GM12892 (cell line): ENCODE measurements around the gene CAMKV. TPM values are rescaled to one million over a fixed set of nuclear protein-coding genes. Genes with fewer than 3 reads are reported as not detected.
"Not testable (repeated sequence)": the region's sequence is repeated elsewhere in the genome, so short reads cannot be mapped to it uniquely, and the experiment has no call there.

Source experiments
- DNase-seq: peaks from one replicate; pipeline ENCODE4 v3.0.0; 2011; ENCODE audit not compliant: insufficient read length
- FAIRE-seq: peaks from 2 replicates; lab custom pipeline; 2011; peaks lifted over from hg19 to GRCh38; lab: Jason Lieb, UNC
- POLR2A ChIP-seq: IDR thresholded peaks from 2 replicates; pipeline ENCODE4 v1.6.1; 2011; ENCODE audit warnings: low read depth, low read length, control low read depth
- POLR2AphosphoS5 ChIP-seq: IDR thresholded peaks from 2 replicates; pipeline ENCODE4 v1.6.1; 2011; ENCODE audit warnings: low read depth, low read length, control low read depth
- TAF1 ChIP-seq: IDR thresholded peaks from 2 replicates; pipeline ENCODE4 v1.6.1; 2011; ENCODE audit warnings: low read depth, mild to moderate bottlenecking, control low read depth, low read length, borderline replicate concordance
- polyA plus RNA-seq: library from polyadenylated mRNA; unstranded; fragments of >200 nt; gene quantifications from one replicate; pipeline ENCODE4 v1.2.1, GENCODE V29; 2012; ENCODE audit warnings: missing spikeins, inconsistent platforms; ENCODE audit not compliant: missing spikeins

The CAMKV gene
- polyA plus RNA-seq = not detected

GRCh38 chr3:49869525-49870126 lies at the start of gene CAMKV:
CAMKV (minus strand) TSS chr3:49869906; CDS start chr3:49862388, 7,518 bp downstream.
- TF ChIP-seq POLR2A (no peak), TAF1 (no peak), POLR2AphosphoS5 (no peak)
- DNase-seq (peak; percentile 48), FAIRE-seq (no peak)

- DNase-seq, FAIRE-seq: not testable (repeated sequence)
Observed at GRCh38 chr3:49917806-49918590, 48.3 kb upstream of the CAMKV start.

- TF ChIP-seq TAF1 (no peak), POLR2AphosphoS5 (no peak), POLR2A (no peak)
- no peak for DNase-seq
- FAIRE-seq = no peak
Observed at GRCh38 chr3:49916686-49917085, 47.0 kb upstream of the CAMKV start.

- FAIRE-seq (no peak), DNase-seq (no peak)
- TF ChIP-seq POLR2AphosphoS5 (no peak), POLR2A (no peak), TAF1 (no peak)
Observed at GRCh38 chr3:49914906-49915305, 45.2 kb upstream of the CAMKV start.

GRCh38 chr3:49912881-49913281 lies 43.2 kb upstream of the CAMKV start:
- DNase-seq (no peak), FAIRE-seq (no peak)
- no peak for TF ChIP-seq POLR2A

- DNase-seq (no peak), FAIRE-seq (no peak)
- TF ChIP-seq POLR2AphosphoS5 (no peak), TAF1 (no peak), POLR2A (no peak)
Observed at GRCh38 chr3:49911611-49912010, 41.9 kb upstream of the CAMKV start.

GRCh38 chr3:49911124-49911420 lies 41.4 kb upstream of the CAMKV start:
- TF ChIP-seq POLR2A = no peak
- TF ChIP-seq TAF1 = no peak
- no peak for TF ChIP-seq POLR2AphosphoS5
- no peak for DNase-seq
- FAIRE-seq = no peak

GRCh38 chr3:49910409-49911123 lies 40.9 kb upstream of the CAMKV start:
- no peak for DNase-seq
- no peak for FAIRE-seq
- TF ChIP-seq POLR2AphosphoS5 = no peak
- no peak for TF ChIP-seq TAF1
- no peak for TF ChIP-seq POLR2A

GRCh38 chr3:49908373-49909199 lies 38.9 kb upstream of the CAMKV start:
- no peak for DNase-seq
- no peak for TF ChIP-seq POLR2AphosphoS5
- TF ChIP-seq TAF1 = no peak
- FAIRE-seq = no peak

GRCh38 chr3:49906073-49906743 lies 36.5 kb upstream of the CAMKV start:
- FAIRE-seq = peak; percentile 98
- peak; percentile 78 for DNase-seq
- no peak for TF ChIP-seq POLR2A
- no peak for TF ChIP-seq TAF1
- no peak for TF ChIP-seq POLR2AphosphoS5

GRCh38 chr3:49904448-49904847 lies 34.7 kb upstream of the CAMKV start:
- not testable (repeated sequence) for DNase-seq, FAIRE-seq
